ENCODE measurements around the gene PLEK. TPM values are rescaled to one million over a fixed set of nuclear protein-coding genes. Genes with fewer than 3 reads are reported as not detected.
"Not testable (repeated sequence)": the region's sequence is repeated elsewhere in the genome, so short reads cannot be mapped to it uniquely, and the experiment has no call there.

The PLEK gene
- total RNA-seq, 1 donor from 2014 or later, result 0.10 TPM

DNA sequence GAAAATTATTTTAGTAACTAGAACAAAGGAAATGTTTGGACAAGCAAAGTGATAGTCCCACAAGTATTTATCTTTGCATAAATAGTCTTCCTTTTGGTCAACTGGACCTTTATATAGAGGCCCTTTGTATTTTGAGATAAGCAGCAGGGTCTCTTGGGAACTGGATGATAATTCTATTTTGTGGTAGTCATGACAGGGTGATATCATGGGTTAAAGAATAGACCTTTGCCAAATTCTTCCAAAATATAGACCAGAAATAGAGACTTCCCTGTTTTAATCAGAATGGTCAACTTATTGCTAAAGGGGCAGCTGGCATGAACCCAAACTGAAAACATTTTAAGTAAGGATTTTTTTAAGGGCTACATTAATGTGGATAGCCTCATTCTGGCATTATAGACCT is 10.5 kb downstream of the PLEK start:
- H3K27me3 Mint-ChIP-seq, result peaks cover 14% of the 10 kb centered on the region
- no peak for DNase-seq (ENCODE audit: low spot score, unreplicated experiment)

DNA sequence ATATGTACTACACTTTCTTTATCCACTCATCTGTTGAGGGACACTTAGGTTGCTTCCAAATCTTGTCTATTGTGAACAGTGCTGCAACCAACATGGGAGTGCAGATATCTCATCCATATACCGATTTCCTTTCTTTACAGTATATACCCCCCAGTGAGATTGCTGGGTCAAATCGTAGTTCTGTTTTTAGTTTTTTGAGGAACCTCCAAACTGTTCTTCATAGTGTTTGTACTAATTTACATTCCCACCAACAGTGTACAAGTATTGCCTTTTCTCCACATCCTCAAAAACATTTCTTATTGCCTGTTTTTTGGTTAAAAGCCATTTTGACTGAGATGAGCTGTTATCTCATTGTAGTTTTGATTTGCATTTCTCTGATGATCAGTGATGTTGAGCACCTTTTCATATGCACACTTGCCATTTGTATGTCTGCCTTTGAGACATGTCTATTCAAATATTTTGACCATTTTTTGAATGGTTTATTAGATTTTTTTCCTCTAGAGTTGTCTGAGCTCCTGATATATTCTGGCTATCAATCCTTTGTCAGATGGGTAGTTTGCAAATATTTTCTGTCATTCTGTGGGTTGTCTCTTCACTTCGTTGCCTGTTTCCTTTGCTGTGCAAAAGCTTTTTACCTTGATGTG is 12.2 kb downstream of the PLEK start:
- Mint-ChIP-seq H3K4me3 (ENCODE audit: low read depth) (no peak overlapping the region), H3K4me1 (ENCODE audit: low read depth) (no peaks in the 10 kb centered on the region)
- TF ChIP-seq, protein P1, sequence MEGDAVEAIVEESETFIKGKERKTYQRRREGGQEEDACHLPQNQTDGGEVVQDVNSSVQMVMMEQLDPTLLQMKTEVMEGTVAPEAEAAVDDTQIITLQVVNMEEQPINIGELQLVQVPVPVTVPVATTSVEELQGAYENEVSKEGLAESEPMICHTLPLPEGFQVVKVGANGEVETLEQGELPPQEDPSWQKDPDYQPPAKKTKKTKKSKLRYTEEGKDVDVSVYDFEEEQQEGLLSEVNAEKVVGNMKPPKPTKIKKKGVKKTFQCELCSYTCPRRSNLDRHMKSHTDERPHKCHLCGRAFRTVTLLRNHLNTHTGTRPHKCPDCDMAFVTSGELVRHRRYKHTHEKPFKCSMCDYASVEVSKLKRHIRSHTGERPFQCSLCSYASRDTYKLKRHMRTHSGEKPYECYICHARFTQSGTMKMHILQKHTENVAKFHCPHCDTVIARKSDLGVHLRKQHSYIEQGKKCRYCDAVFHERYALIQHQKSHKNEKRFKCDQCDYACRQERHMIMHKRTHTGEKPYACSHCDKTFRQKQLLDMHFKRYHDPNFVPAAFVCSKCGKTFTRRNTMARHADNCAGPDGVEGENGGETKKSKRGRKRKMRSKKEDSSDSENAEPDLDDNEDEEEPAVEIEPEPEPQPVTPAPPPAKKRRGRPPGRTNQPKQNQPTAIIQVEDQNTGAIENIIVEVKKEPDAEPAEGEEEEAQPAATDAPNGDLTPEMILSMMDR (IDR thresholded peaks at IDR 0.05; ENCODE audit: unreplicated experiment), result no peak

More for the DNA sequence above, 10.5 kb downstream of the PLEK start:
- Mint-ChIP-seq H3K27ac (no peak overlapping the region), H3K4me1 (ENCODE audit: low read depth) (no peaks in the 10 kb centered on the region), H3K36me3 (ENCODE audit: insufficient read depth) (no peaks in the 10 kb centered on the region), H3K4me3 (ENCODE audit: low read depth) (no peak overlapping the region), H3K9me3 (ENCODE audit: low read depth) (no peaks in the 10 kb centered on the region)
- TF ChIP-seq, protein P1 (IDR thresholded peaks at IDR 0.05; ENCODE audit: unreplicated experiment), result no peak

DNA sequence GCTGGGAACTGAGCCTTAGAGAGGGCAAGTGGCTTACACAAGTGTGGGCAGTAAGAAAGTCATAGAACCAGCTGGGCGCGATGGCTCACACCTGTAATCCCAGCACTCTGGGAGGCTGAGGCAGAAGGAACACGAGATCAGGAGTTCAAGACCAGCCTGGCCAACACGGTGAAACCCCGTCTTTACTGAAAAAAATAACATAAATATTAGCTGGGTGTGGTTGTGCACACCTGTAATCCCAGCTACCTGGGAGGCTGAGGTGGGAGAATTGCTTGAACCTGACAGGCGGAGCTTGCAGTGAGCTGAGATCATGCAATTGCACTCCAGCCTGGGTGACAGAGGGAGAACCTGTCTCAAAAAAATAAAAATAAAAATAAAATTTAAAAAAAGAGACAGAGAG is 13.7 kb downstream of the PLEK start:
- peaks cover 17% of the 10 kb centered on the region for H3K27me3 Mint-ChIP-seq
- not testable (repeated sequence) for H3K4me3 Mint-ChIP-seq (ENCODE audit: low read depth); DNase-seq (ENCODE audit: low spot score, unreplicated experiment); H3K9me3 Mint-ChIP-seq (ENCODE audit: low read depth); H3K36me3 Mint-ChIP-seq (ENCODE audit: insufficient read depth); H3K27ac Mint-ChIP-seq; H3K4me1 Mint-ChIP-seq (ENCODE audit: low read depth)

More for the DNA sequence above, 12.2 kb downstream of the PLEK start:
- Mint-ChIP-seq H3K27me3 (peaks cover 14% of the 10 kb centered on the region), H3K36me3 (ENCODE audit: insufficient read depth) (no peaks in the 10 kb centered on the region), H3K27ac (no peak overlapping the region), H3K9me3 (ENCODE audit: low read depth) (no peaks in the 10 kb centered on the region)
- no peak for DNase-seq (ENCODE audit: low spot score, unreplicated experiment)

DNA sequence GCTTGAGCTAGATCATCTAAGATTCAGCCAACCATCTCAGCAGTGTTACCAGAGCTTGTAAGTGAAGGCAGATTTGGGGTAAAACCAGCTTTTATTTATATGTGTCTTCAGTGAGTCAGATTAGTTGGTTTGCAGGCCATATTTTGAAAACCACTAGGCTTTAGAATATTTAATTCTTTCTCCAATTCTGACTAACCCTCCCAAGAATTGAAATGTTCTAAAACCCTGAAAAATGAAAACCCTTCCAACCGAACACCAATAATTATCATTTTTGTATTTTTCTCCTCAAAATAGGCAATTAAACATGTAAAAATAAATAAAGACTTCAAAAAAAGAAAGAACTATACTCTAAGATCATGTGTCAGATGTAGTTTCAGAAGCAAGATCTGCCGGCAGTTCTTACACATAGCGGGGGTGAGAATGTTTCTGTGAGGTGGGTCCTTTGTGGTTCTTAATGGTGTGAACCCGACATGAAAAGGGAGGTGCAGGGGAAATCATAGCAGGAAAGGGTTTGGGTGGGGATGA is 14.2 kb downstream of the PLEK start:
- Mint-ChIP-seq H3K4me3 (ENCODE audit: low read depth) (no peak overlapping the region), H3K9me3 (ENCODE audit: low read depth) (no peaks in the 10 kb centered on the region), H3K36me3 (ENCODE audit: insufficient read depth) (no peaks in the 10 kb centered on the region), H3K27ac (no peak overlapping the region), H3K4me1 (ENCODE audit: low read depth) (no peaks in the 10 kb centered on the region), H3K27me3 (peaks cover 17% of the 10 kb centered on the region)
- TF ChIP-seq, protein P1 (IDR thresholded peaks at IDR 0.05; ENCODE audit: unreplicated experiment), result no peak
- DNase-seq (ENCODE audit: low spot score, unreplicated experiment), result no peak

DNA sequence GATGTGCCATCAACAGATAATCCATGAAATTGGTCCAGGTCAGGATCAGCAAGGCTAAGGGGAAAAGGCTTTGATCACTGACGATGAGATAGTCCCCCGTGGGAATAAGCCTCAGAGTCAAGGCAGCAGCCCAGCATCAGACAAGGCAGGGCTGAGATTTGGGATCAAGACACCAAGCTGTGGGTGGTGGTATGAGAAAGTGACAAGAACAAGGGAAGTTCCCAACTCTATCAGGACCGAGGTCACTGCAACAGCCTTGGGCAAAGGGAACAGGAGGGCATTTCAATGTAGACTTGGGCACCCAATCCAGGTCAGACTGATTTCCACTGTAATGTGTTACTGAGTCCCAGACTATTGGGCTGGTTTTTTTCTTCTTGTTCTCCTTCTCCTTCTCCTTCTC is 18.7 kb downstream of the PLEK start:
- Mint-ChIP-seq H3K9me3 (ENCODE audit: low read depth) (no peaks in the 10 kb centered on the region), H3K4me1 (ENCODE audit: low read depth) (peaks cover 2% of the 10 kb centered on the region), H3K27ac (no peak overlapping the region), H3K27me3 (peaks cover 19% of the 10 kb centered on the region), H3K4me3 (ENCODE audit: low read depth) (no peak overlapping the region), H3K36me3 (ENCODE audit: insufficient read depth) (no peaks in the 10 kb centered on the region)
- TF ChIP-seq, protein P1 (IDR thresholded peaks at IDR 0.05; ENCODE audit: unreplicated experiment), result no peak
- no peak for DNase-seq (ENCODE audit: low spot score, unreplicated experiment)

Measured in progenitor cell of endocrine pancreas (in vitro differentiated cells).